Transverse colon (tissue), 4 donors: Measurements from ENCODE around the gene TCERG1L. TPM values are rescaled to one million over a fixed set of nuclear protein-coding genes. Genes with fewer than 3 reads are reported as not detected.

ENCODE experiments used
- DNase-seq: peaks from one replicate; pipeline ENCODE4 v3.0.0-alpha.2; 2019
- H3K27ac ChIP-seq, 4 donors: fragments of 200-600 bp; sonication (generic); 2 replicates each; pipeline ENCODE4 v1.5.1; 2016 to 2018; ENCODE audit warnings: inconsistent platforms in 4 of 4
- H3K27me3 ChIP-seq: fragments of 200-600 bp; sonication (generic); 2 replicates; pipeline ENCODE4 v1.5.1; 2017; ENCODE audit warnings: inconsistent platforms
- H3K36me3 ChIP-seq, 4 donors: fragments of 200-600 bp; sonication (generic); 2 replicates each; pipeline ENCODE4 v1.5.1; 2017 to 2019; ENCODE audit warnings: inconsistent platforms in 4 of 4
- H3K4me1 ChIP-seq, 4 donors: fragments of 200-600 bp; sonication (generic); 2 replicates each; pipeline ENCODE4 v1.5.1; 2017 to 2020; ENCODE audit warnings: inconsistent platforms in 4 of 4
- H3K4me3 ChIP-seq, 4 donors: fragments of 200-600 bp; sonication (generic); 1 replicate in 1 of 4; 2 replicates in 3 of 4; pipeline versions ENCODE4 v1.5.1 to v1.6.1; 2017 to 2019; ENCODE audit warnings: inconsistent platforms in 4 of 4
- H3K9me3 ChIP-seq, 2 donors: fragments of 200-600 bp; sonication (generic); 2 replicates each; pipeline ENCODE4 v1.5.1; 2017 to 2019; ENCODE audit warnings: inconsistent platforms in 2 of 2
- EP300 ChIP-seq: sonication (generic); formaldehyde crosslinking; IDR thresholded peaks from one replicate; pipeline ENCODE4 v1.6.1; 2017; ENCODE audit warnings: antibody characterized with exemption, low read depth
- POLR2A ChIP-seq: fragments of 450-650 bp; IDR thresholded peaks from one replicate; pipeline ENCODE4 v1.6.1; 2016; ENCODE audit warnings: antibody characterized with exemption, mild to moderate bottlenecking, moderate library complexity
- POLR2AphosphoS5 ChIP-seq, 3 donors: sonication (generic); formaldehyde crosslinking; IDR thresholded peaks; one replicate each; pipeline ENCODE4 v1.6.1; 2016; ENCODE audit warnings: antibody characterized with exemption in 3 of 3
- WGBS, 2 donors: methylation state at CpG; one replicate each; pipeline ENCODE4 v1.1.5; 2018; ENCODE audit warnings: low coverage in 1 of 2; 5-methylcytosine and 5-hydroxymethylcytosine counted together
- in situ Hi-C, 4 donors: fragments of 200-750 bp; cut with MboI; loops; one replicate each; pipeline versions ENCODE4 v1.15.0 to v1.15.1; 2017; ENCODE audit warnings: low sequenced_read_pairs in 3 of 4, low pct_ligation_motif_present in 1 of 4, low pct_unique_long_range_greater_than_20kb in 1 of 4
- intact Hi-C: fragments of 100-400 bp; cut with DNase I; formaldehyde crosslinking; loops from one replicate; pipeline ENCODE4 v1.15.1; 2023; ENCODE audit warnings: low total_unique reads
- total RNA-seq, 4 donors: library from RNA; depleted of rRNA; stranded (reverse); fragments of >200 nt; gene quantifications; one replicate each; pipeline ENCODE4 v1.1.0, GENCODE V29; 2016
- TF ChIP-seq, protein P1 (sequence below), 5 experiments: fragments of 200-600 bp in 3 of 5; fragments of 450-650 bp in 2 of 5; sonication (generic) in 3 of 5; IDR thresholded peaks; 1 replicate in 2 of 5; 2 replicates in 3 of 5; pipeline ENCODE4 v1.5.1; 2016 to 2017; ENCODE audit warnings: antibody characterized with exemption in 5 of 5, inconsistent platforms in 3 of 5, mild to moderate bottlenecking in 2 of 5, moderate library complexity in 1 of 5

The TCERG1L gene
- total RNA-seq, 4 donors from 2014 or later: 0.16 TPM; not detected in 3

GRCh38 chr10:131065673-131066305 is 245.7 kb downstream of the TCERG1L start:
- TF ChIP-seq, protein P1, sequence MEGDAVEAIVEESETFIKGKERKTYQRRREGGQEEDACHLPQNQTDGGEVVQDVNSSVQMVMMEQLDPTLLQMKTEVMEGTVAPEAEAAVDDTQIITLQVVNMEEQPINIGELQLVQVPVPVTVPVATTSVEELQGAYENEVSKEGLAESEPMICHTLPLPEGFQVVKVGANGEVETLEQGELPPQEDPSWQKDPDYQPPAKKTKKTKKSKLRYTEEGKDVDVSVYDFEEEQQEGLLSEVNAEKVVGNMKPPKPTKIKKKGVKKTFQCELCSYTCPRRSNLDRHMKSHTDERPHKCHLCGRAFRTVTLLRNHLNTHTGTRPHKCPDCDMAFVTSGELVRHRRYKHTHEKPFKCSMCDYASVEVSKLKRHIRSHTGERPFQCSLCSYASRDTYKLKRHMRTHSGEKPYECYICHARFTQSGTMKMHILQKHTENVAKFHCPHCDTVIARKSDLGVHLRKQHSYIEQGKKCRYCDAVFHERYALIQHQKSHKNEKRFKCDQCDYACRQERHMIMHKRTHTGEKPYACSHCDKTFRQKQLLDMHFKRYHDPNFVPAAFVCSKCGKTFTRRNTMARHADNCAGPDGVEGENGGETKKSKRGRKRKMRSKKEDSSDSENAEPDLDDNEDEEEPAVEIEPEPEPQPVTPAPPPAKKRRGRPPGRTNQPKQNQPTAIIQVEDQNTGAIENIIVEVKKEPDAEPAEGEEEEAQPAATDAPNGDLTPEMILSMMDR (IDR thresholded peaks at IDR 0.05): no peak
- TF ChIP-seq POLR2A (no peak), POLR2AphosphoS5 (IDR thresholded peaks at IDR 0.05) (no peak)
- Histone ChIP-seq H3K27ac (no peak overlapping the region), H3K4me1 (no peaks in the 10 kb centered on the region), H3K27me3 (no peaks in the 10 kb centered on the region), H3K4me3 (no peak overlapping the region), H3K9me3 (no peaks in the 10 kb centered on the region), H3K36me3 (no peaks in the 10 kb centered on the region)
- 47% methylated on average over 5 of the region's 5 CpGs; no CpG with 5 or more reads in 1 of the 2 donors for WGBS, 2 donors
- no peak for DNase-seq
- in situ Hi-C loops (no loop called here), intact Hi-C loops (no loop called here)

DNA sequence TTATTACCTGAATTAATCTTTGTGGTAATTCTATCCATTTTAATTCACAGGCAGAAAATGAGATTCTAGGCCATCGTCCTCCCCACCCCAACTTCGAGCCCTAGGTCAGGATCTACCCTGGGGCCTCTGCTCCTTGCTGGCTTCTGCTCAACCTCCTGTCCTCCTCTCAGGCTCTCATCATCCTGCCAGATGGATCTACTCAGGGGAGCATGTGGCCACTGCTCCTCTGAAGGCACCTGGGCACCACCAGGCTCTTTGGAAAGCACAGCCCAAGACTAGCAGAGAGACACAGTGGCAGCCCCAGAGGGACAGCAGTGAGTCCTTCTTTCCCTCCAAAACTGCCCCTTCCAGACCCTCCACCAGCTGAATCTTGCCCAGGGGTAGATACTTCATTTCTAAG is 248.2 kb downstream of the TCERG1L start:
- in situ Hi-C loops: no loop called here
- WGBS, 2 donors: 68% methylated on average over 2 of the region's 2 CpGs; no CpG with 5 or more reads in 1 of the 2 donors

GRCh38 chr10:131062621-131063260 is 248.8 kb downstream of the TCERG1L start:
- no peak for DNase-seq
- Histone ChIP-seq H3K4me3 (no peak overlapping the region), H3K4me1 (no peaks in the 10 kb centered on the region), H3K27ac (no peak overlapping the region), H3K27me3 (no peaks in the 10 kb centered on the region), H3K36me3 (no peaks in the 10 kb centered on the region), H3K9me3 (no peaks in the 10 kb centered on the region)
- in situ Hi-C loops (no loop called here), intact Hi-C loops (no loop called here)
- TF ChIP-seq POLR2AphosphoS5 (IDR thresholded peaks at IDR 0.05): no peak
- no peak for TF ChIP-seq EP300
- no peak for TF ChIP-seq POLR2A
- TF ChIP-seq, protein P1 (IDR thresholded peaks at IDR 0.05): no peak
- WGBS, 2 donors: 78% methylated on average over 8 of the region's 10 CpGs; no CpG with 5 or more reads in 1 of the 2 donors

More for the DNA sequence above, 248.2 kb downstream of the TCERG1L start:
- Histone ChIP-seq H3K4me1 (no peaks in the 10 kb centered on the region), H3K9me3 (no peaks in the 10 kb centered on the region), H3K27ac (no peak overlapping the region), H3K36me3 (no peaks in the 10 kb centered on the region), H3K27me3 (no peaks in the 10 kb centered on the region), H3K4me3 (no peak overlapping the region)
- intact Hi-C loops: no loop called here
- no peak for DNase-seq
- TF ChIP-seq, protein P1 (IDR thresholded peaks at IDR 0.05): no peak
- TF ChIP-seq EP300 (no peak), POLR2A (no peak), POLR2AphosphoS5 (IDR thresholded peaks at IDR 0.05) (no peak)

GRCh38 chr10:131061216-131061615 is 250.3 kb downstream of the TCERG1L start:
- no peaks in the 10 kb centered on the region for H3K36me3 ChIP-seq

More at GRCh38 chr10:131061216-131061615, 250.3 kb downstream of the TCERG1L start:
- in situ Hi-C loops: no loop called here
- H3K4me1 ChIP-seq: no peaks in the 10 kb centered on the region
- intact Hi-C loops: no loop called here
- no peak for TF ChIP-seq POLR2A
- TF ChIP-seq, protein P1 (IDR thresholded peaks at IDR 0.05): no peak
- no peak for TF ChIP-seq EP300
- TF ChIP-seq POLR2AphosphoS5 (IDR thresholded peaks at IDR 0.05): no peak
- no peaks in the 10 kb centered on the region for H3K9me3 ChIP-seq
- 82 to 100% methylated on average over 2 to 11 of the region's 11 CpGs for WGBS, 2 donors
- DNase-seq: no peak
- no peak overlapping the region for H3K27ac ChIP-seq
- no peak overlapping the region for H3K4me3 ChIP-seq
- H3K27me3 ChIP-seq: no peaks in the 10 kb centered on the region
